Dendritic cell treated with granulocyte-macrophage colony-stimulating factor and Interleukin-4, amounts not matched to agents 40 ng/mL and 50 ng/mL, for 4 days (primary cell): ENCODE data around the gene EDIL3.

Experiments used
- H3K27ac Mint-ChIP-seq: one replicate; pipeline ENCODE4 v1.8.0; 2022; ENCODE audit warnings: mild to moderate bottlenecking, mixed read lengths
- H3K27me3 Mint-ChIP-seq: one replicate; pipeline ENCODE4 v1.8.0; 2022; ENCODE audit warnings: mild to moderate bottlenecking, mixed read lengths
- H3K36me3 Mint-ChIP-seq: one replicate; pipeline ENCODE4 v1.8.0; 2022; ENCODE audit warnings: low read depth, mixed read lengths
- H3K4me1 Mint-ChIP-seq: one replicate; pipeline ENCODE4 v1.8.0; 2022; ENCODE audit warnings: low read depth, mixed read lengths
- H3K4me3 Mint-ChIP-seq: one replicate; pipeline ENCODE4 v1.8.0; 2022; ENCODE audit warnings: mild to moderate bottlenecking, moderate library complexity, mixed read lengths
- H3K9me3 Mint-ChIP-seq: one replicate; pipeline ENCODE4 v1.8.0; 2022; ENCODE audit warnings: mixed read lengths
- intact Hi-C: fragments of 100-400 bp; cut with micrococcal nuclease; formaldehyde crosslinking; loops from one replicate; pipeline ENCODE4 v1.15.0; 2022

EDIL3 gene

DNA sequence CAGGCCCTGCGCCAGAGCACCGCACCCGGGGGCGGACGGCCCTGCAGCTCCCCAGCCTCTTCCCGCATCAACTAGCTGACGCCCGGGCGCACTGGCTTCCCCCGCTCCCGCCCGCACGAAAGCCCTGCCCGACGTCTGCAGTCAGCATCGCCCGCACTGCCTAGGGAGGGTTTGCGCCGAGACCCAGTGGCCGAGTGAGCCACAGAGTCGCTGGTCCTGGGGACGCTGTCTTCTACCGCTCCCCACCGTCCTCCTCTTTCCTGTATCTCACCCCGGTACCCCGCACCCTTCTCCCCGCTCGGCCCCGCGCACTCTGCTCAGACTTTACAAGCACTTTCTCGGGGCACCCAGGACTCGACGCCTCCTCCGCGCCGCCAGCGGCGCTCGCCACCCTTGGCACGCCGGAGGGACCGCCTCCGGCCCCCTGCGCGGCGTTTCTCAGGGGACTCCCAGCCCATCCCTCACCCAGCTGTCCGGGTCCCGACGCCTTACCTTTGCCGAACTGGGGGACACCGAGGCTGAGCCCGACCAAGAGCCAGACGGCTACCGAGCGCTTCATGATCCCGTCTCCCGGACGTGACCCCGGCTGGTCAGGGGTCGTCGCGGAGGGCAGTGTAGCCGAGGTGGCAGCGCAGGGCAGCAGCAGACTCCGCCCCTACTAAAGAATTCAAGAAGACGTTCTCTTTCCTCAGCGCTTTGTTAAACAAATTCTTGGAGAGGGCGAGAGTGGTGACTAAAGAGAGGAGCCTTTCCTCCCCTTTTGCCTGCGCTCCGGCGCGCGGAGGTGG, 670 bp downstream of the EDIL3 start:
- Mint-ChIP-seq H3K27ac (no peak overlapping the region), H3K9me3 (no peaks in the 10 kb centered on the region), H3K4me1 (peaks cover 32% of the 10 kb centered on the region), H3K36me3 (no peaks in the 10 kb centered on the region), H3K4me3 (peak overlapping the region; percentile 72), H3K27me3 (peaks cover 56% of the 10 kb centered on the region)
- intact Hi-C loops, result no loop called here

DNA sequence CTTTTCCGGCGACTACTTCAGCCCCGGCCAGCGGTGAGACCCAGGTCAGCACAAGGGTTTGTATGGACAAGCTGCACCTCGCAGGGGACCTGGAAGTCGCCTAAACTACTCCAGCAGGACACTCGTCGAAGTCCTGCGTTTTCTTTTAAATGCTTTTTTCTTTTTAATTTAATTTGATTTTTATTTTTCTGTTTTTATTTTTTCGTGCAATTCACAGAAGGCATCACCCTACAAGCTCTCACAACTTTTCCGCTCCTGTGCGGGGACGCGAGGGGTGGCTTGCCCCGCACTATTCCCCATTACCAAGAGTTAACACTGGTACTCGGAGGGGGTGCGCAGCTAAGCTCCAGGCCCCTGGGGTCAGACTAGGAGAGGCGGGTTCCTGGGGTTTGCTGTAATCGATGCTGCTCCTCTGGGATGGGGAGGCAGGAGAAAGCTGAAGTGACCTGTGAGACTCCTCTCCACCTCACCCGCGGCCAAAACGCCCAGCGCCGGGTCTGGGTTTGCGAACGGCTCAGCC, 1.3 kb downstream of the EDIL3 start:
- H3K27me3 Mint-ChIP-seq, result peaks cover 62% of the 10 kb centered on the region
- H3K4me1 Mint-ChIP-seq, result peaks cover 32% of the 10 kb centered on the region
- intact Hi-C loops, result no loop called here
- H3K36me3 Mint-ChIP-seq, result no peaks in the 10 kb centered on the region
- H3K4me3 Mint-ChIP-seq, result peak overlapping the region; percentile 72
- H3K9me3 Mint-ChIP-seq, result no peaks in the 10 kb centered on the region
- H3K27ac Mint-ChIP-seq, result no peak overlapping the region

DNA sequence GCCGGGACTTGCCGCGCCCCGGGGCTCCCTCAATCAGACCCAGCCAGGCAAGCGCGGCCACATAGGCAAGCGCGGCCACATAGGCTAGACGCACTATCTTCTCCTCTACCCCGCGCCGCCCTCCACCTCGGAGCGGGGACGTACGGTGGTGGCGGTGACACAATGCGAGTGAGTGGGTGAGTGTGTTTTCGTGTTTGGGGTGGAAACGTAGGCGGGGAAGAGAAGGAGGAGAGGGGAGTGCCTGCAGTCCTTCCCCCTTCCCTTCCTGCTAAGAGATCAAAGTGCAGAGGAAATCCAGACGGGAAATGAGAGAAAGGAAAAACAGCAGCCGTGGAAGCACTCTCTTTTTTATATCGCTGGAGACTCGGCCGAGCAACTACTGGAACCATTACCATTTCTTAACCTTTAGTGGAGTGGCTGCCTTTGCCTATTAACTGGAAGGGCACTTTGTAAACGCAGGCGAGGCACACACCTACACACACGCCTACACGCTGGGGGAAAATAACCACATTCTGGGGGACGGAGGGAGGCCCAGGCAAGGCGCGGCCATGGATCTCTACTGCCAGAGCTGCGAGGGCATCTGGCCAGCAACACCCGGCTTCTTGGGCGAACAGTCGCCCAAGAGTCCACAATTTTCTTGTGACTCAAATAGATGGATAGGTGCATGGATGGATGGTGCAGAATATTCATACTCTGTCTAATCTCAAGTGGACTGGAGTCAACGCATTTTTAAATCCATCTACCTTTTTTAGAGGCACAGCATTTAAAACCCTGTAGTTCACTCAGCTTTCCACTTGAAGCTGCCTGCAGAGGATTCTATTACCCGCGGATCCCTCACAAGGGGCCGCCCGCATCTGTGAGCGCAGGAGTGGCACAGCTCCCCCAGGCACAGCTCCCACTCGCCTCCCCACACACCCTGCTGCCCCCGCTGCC, 2.1 kb downstream of the EDIL3 start:
- intact Hi-C loops, result no loop called here
- peaks cover 62% of the 10 kb centered on the region for H3K27me3 Mint-ChIP-seq
- no peaks in the 10 kb centered on the region for H3K9me3 Mint-ChIP-seq
- H3K4me3 Mint-ChIP-seq, result peak overlapping the region; percentile 39
- H3K36me3 Mint-ChIP-seq, result no peaks in the 10 kb centered on the region
- H3K27ac Mint-ChIP-seq, result no peak overlapping the region
- H3K4me1 Mint-ChIP-seq, result peaks cover 32% of the 10 kb centered on the region

DNA sequence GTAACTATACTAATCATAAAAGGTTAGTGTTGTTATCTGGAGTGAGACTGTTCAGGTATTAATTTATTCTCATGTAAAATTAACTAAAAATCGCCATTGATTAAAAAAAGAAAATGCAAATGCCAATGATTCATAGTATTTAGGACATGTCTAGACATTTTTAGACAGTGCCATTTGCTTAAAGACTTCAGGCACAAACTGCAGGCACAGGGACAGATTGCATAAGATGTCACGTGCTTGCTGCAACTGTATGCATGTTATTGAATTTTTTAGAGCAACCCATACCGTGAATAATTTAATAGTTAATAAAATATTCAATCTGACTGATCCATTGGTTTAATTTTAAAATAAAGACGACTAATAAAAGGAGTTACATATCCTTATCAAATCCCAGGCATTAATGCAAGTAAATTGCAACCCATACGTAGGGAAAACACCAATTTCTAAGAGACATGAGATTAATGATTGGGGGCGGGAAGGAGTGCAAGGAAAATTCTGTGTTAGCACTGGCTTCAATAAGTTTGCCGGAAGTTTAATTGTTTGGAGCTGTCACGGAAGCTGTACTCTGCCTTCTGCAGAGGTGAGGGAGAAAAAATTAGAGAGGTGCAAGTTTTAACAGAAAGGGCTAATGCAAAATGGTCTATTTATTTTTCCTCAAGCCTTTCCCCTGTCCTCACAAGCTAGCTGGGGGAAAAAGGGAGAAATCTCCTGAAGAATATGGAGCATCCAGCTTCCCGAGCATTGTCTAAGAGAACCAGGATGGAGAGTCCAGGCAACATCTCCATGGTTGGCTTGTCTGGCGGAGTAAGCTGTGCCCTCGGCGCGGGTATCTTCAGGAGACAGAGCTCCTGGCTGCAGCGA, 2.9 kb downstream of the EDIL3 start:
- peaks cover 60% of the 10 kb centered on the region for H3K27me3 Mint-ChIP-seq
- H3K27ac Mint-ChIP-seq, result no peak overlapping the region
- intact Hi-C loops, result no loop called here
- no peaks in the 10 kb centered on the region for H3K9me3 Mint-ChIP-seq
- H3K4me3 Mint-ChIP-seq, result peak overlapping the region; percentile 39
- H3K36me3 Mint-ChIP-seq, result no peaks in the 10 kb centered on the region
- peaks cover 32% of the 10 kb centered on the region for H3K4me1 Mint-ChIP-seq

DNA sequence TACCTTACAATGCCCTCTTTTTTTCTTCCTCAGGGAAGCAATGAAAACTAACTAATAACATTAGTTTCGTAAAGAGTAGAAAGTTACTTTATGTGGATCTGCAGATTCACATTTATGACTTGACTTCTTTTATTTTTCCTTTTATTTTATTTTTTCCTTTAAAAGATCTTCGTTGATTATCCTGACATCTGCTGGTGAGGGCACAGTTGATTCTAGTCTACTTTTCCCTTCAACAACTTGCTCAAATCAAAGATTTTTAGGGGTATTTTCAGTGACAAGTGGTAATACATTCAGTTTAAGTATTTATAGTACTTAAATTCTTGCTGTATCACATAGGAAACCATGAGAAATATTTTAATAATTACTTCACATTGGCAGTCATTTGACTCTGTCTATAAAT, 4.9 kb downstream of the EDIL3 start:
- Mint-ChIP-seq H3K27me3 (peaks cover 41% of the 10 kb centered on the region), H3K36me3 (no peaks in the 10 kb centered on the region), H3K4me1 (peaks cover 27% of the 10 kb centered on the region), H3K9me3 (no peaks in the 10 kb centered on the region), H3K27ac (no peak overlapping the region), H3K4me3 (no peak overlapping the region)
- intact Hi-C loops, result no loop called here

DNA sequence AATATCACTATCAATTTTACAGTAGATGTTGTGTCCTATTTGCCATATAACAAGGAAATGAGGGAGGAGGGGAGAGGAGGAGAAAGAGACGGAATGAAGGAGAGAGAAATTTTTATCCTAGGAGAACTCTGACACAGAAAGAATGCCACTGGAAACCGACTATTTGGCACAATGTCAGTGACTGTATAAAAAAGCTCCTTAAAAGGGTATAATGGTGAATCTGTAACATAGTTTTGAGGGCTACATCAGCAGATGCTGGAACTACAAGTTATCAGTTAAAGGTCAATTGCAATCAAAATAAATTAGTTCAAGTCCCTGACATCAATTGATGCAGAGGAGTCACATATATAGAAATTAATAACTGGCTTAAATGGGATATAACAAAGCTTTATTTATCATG, 5.7 kb downstream of the EDIL3 start:
- Mint-ChIP-seq H3K36me3 (no peaks in the 10 kb centered on the region), H3K9me3 (no peaks in the 10 kb centered on the region), H3K4me1 (peaks cover 19% of the 10 kb centered on the region), H3K4me3 (no peak overlapping the region), H3K27me3 (peaks cover 34% of the 10 kb centered on the region), H3K27ac (no peak overlapping the region)
- intact Hi-C loops, result no loop called here

DNA sequence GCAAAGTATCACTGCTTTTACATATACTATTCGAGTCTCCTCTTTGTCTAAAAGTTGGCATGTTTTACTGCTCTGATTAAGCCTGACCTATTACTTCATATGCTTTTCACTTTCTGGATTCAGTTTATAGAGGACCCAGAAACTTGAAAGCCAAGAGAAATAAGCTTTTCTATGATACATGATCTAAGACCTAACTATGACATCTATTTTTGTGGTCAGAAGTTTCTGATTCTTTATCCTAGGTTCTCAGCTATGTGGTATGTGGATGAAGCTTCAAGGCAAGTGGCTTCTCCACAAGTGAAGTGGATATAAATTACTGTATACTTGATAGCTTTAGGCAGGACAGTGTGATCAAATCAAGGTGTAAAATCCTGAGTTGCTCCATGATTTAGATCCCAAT, 6.3 kb downstream of the EDIL3 start:
- H3K27ac Mint-ChIP-seq, result no peak overlapping the region
- intact Hi-C loops, result no loop called here
- peaks cover 30% of the 10 kb centered on the region for H3K27me3 Mint-ChIP-seq
- H3K36me3 Mint-ChIP-seq, result no peaks in the 10 kb centered on the region
- H3K9me3 Mint-ChIP-seq, result no peaks in the 10 kb centered on the region
- no peak overlapping the region for H3K4me3 Mint-ChIP-seq
- H3K4me1 Mint-ChIP-seq, result peaks cover 14% of the 10 kb centered on the region

DNA sequence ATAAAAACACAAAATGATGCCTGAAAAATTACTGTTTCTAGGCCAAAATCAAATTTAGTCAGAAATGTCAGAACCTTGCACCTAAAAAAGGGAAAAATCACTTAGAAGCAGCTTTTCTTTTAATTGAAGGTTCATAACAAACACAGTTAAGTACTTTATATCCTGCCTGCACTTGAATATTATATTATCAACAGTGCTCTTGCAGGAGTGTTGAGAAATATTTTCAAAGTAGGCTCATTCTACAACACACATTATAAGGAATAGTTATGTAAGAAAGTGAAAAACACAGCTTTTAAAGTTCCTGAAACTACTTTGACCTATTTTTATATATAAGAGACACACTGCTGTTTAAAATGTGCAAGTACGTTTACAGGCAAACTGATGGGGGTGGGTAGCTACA, 8.3 kb downstream of the EDIL3 start:
- H3K4me3 Mint-ChIP-seq, result no peak overlapping the region
- intact Hi-C loops, result no loop called here
- no peaks in the 10 kb centered on the region for H3K36me3 Mint-ChIP-seq
- no peaks in the 10 kb centered on the region for H3K4me1 Mint-ChIP-seq
- no peak overlapping the region for H3K27ac Mint-ChIP-seq
- peaks cover 12% of the 10 kb centered on the region for H3K27me3 Mint-ChIP-seq
- H3K9me3 Mint-ChIP-seq, result no peaks in the 10 kb centered on the region

DNA sequence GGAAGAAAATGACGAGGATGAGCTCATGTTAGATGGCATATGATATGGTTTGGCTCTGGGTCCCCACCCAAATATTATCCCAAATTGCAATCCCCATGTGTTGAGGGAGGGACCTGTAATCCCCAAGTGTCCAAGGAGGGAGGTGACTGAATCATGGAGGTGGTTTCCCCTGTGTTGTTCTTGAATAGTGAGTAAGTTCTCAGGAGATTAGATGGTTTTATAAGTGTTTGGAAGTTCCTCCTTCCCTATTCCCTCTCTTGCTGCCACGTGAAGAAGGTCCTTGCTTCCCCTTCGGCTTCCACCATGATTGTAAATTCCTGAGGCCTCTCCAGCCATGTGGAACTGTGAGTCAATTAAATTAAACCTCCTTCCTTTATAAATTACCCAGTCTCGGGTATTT, 10.1 kb downstream of the EDIL3 start:
- intact Hi-C loops, result no loop called here
- Mint-ChIP-seq H3K4me1 (no peaks in the 10 kb centered on the region), H3K4me3 (no peak overlapping the region), H3K27ac (no peak overlapping the region), H3K36me3 (no peaks in the 10 kb centered on the region), H3K9me3 (no peaks in the 10 kb centered on the region), H3K27me3 (peaks cover 10% of the 10 kb centered on the region)

DNA sequence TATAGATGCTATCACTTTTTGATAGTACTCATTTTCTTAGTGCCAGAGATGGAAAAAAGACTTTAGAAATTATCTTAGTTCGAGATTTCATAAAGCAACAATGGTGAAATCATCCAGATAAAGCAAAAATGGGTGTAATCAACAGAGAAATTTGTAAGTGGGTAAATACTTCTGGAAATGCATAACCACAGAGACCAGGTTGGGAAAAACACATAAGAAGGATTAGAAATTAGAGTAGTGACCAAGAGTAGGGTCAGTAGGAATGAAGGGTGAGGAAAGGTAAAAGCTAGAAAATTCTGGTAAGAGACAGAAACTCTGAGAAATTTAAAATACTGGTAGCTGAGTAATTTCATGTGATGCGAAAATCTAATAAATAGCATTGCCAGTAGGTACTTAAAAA, 11.2 kb downstream of the EDIL3 start:
- H3K4me1 Mint-ChIP-seq, result no peaks in the 10 kb centered on the region
- H3K27ac Mint-ChIP-seq, result no peak overlapping the region
- H3K4me3 Mint-ChIP-seq, result no peak overlapping the region
- H3K9me3 Mint-ChIP-seq, result no peaks in the 10 kb centered on the region
- no peaks in the 10 kb centered on the region for H3K36me3 Mint-ChIP-seq
- peaks cover 2% of the 10 kb centered on the region for H3K27me3 Mint-ChIP-seq
- intact Hi-C loops, result no loop called here

DNA sequence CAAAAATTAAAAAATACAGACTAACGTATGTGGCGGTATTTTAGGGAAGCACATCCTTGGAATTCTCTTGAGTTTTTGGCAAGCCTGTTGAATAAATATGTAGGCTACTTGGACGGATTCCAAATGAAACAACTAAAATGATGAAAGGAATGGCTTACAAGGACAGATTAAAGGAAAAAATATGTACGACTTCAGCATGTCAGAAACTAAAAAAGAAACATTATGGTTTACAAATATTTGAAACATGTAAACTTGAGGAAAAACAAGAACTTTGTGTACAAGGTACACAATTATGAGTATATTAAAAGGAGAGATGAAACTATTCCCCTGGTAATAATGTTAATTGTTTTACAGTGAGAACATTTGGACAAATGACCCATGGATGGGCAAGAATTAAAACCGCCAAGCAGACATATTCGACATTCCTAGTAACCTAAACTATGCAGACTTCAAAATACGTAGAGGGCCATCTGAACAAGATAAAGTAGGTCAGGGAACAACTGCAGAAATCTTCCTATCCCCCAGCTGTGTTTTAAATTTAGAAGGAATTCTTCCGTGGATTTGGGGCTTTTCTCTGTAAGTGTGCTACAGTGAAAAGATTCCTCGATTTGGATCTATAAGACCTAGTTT, 12.5 kb downstream of the EDIL3 start:
- peaks cover 1% of the 10 kb centered on the region for H3K27me3 Mint-ChIP-seq
- peaks cover 8% of the 10 kb centered on the region for H3K9me3 Mint-ChIP-seq
- no peaks in the 10 kb centered on the region for H3K4me1 Mint-ChIP-seq
- no peak overlapping the region for H3K27ac Mint-ChIP-seq
- no peaks in the 10 kb centered on the region for H3K36me3 Mint-ChIP-seq
- no peak overlapping the region for H3K4me3 Mint-ChIP-seq
- intact Hi-C loops, result no loop called here

DNA sequence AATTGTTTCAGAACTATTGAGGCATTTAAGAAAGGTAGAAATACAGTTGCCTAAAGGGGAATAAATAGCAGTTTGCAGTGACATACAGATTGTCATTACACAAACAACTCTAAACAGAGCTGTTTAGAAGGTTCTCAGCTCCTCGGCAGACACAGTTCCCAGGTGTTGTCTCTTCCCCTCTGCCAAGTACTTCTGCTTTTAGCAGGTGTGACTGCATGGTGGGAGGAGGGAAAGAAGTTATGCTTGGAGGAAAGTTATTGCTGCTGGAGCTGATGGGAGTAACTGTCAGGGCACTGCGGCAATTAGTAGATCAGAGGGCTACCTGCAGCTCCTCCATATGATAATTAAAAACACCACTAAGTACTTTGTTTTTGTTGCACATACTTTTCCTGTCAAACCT, 14.5 kb downstream of the EDIL3 start:
- no peaks in the 10 kb centered on the region for H3K4me1 Mint-ChIP-seq
- intact Hi-C loops, result no loop called here

DNA sequence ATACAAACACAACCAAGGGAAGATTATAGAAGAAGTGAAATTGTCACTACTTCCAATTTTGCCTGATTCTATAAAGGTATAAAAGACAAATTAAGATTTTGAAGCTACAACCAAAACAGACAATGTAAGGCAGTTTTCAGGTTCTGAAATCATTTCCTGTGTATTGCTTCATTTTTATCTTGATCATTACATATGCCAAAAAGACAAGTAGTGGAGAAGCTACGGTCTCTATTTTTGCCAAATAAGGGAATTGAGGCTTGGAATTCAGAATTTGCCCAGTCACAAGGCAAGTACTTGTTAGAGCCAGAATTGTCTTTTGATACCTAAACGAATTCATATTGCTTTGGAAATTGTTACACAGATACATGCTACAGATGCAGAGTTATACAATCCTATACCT, 20.6 kb downstream of the EDIL3 start:
- Mint-ChIP-seq H3K36me3 (no peaks in the 10 kb centered on the region), H3K4me1 (no peaks in the 10 kb centered on the region), H3K9me3 (peaks cover 8% of the 10 kb centered on the region), H3K27ac (no peak overlapping the region), H3K4me3 (no peak overlapping the region), H3K27me3 (no peaks in the 10 kb centered on the region)
- intact Hi-C loops, result no loop called here

More for the DNA sequence above, 14.5 kb downstream of the EDIL3 start:
- Mint-ChIP-seq H3K9me3 (peaks cover 8% of the 10 kb centered on the region), H3K27ac (no peak overlapping the region), H3K27me3 (peaks cover 1% of the 10 kb centered on the region), H3K36me3 (no peaks in the 10 kb centered on the region), H3K4me3 (no peak overlapping the region)
